HepG2 (cell line): ENCODE measurements around the gene FBF1. TPM values are rescaled to one million over a fixed set of nuclear protein-coding genes. Genes with fewer than 3 reads are reported as not detected.

Experiments used
- NAIF1 ChIP-seq: sonication (generic); formaldehyde crosslinking; IDR thresholded peaks from 2 replicates; pipeline ENCODE4 v1.5.0; 2020; ENCODE audit warnings: mild to moderate bottlenecking, missing genetic modification reagents, borderline replicate concordance
- NFE2L2 ChIP-seq: fragments of 150-350 bp; IDR thresholded peaks from 2 replicates; pipeline ENCODE4 v1.6.1; 2014; ENCODE audit warnings: low read length
- PRDM15 ChIP-seq: sonication (generic); formaldehyde crosslinking; IDR thresholded peaks from 2 replicates; pipeline ENCODE4 v1.4.0; 2020; ENCODE audit warnings: missing genetic modification reagents
- TFDP1 ChIP-seq: IDR thresholded peaks from 2 replicates; pipeline ENCODE4 v1.6.1; 2016; ENCODE audit warnings: missing compliant biosample characterization, missing genetic modification reagents, borderline replicate concordance
- TOPORS ChIP-seq: sonication (generic); formaldehyde crosslinking; IDR thresholded peaks from 2 replicates; pipeline ENCODE4 v1.8.0; 2023; ENCODE audit warnings: mild to moderate bottlenecking, missing genetic modification reagents
- ZKSCAN5 ChIP-seq: sonication (generic); formaldehyde crosslinking; IDR thresholded peaks from 2 replicates; pipeline ENCODE4 v1.5.1; 2020; ENCODE audit warnings: mild to moderate bottlenecking, missing genetic modification reagents
- ZNF746 ChIP-seq: sonication (generic); formaldehyde crosslinking; IDR thresholded peaks from 2 replicates; pipeline ENCODE4 v1.8.0; 2022; ENCODE audit warnings: mild to moderate bottlenecking, missing genetic modification reagents
- polyA plus RNA-seq, 8 experiments: library from polyadenylated mRNA; depleted of rRNA in 3 of 8; stranded (reverse) in 7 of 8; unstranded in 1 of 8; fragments of >200 nt; fragmentation: Illumina TruSeq in 4 of 8; extraction: Trizol in 4 of 8; gene quantifications; 2 replicates each; pipeline versions ENCODE4 v1.2.1 to v1.2.3, GENCODE V29; 2011 to 2016; ENCODE audit warnings: low read depth in 4 of 8, missing spikeins in 1 of 8, mixed read lengths in 1 of 8; ENCODE audit not compliant: insufficient read depth in 1 of 8
- total RNA-seq, 5 experiments: library from RNA; depleted of rRNA; stranded (reverse); fragments of >200 nt; fragmentation: Illumina TruSeq; extraction: Trizol; gene quantifications; 2 replicates each; pipeline ENCODE4 v1.2.3, GENCODE V29; 2016; ENCODE audit warnings: low read depth in 1 of 5
- TF ChIP-seq, protein P1 (sequence below): sonication (generic); formaldehyde crosslinking; IDR thresholded peaks from 2 replicates; pipeline ENCODE4 v1.4.0; 2020; ENCODE audit warnings: missing genetic modification reagents, mild to moderate bottlenecking, borderline replicate concordance
- TF ChIP-seq, protein P2 (sequence below): sonication (generic); formaldehyde crosslinking; IDR thresholded peaks from 2 replicates; pipeline ENCODE4 v1.5.0; 2020; ENCODE audit warnings: mild to moderate bottlenecking, missing genetic modification reagents, borderline replicate concordance

Gene FBF1
- total and polyA plus RNA-seq, 2 of the 13 experiments (the other 11 are each of a cell fraction or from before 2014, with no cell fraction given): 2.4 to 8.1 TPM

- TF ChIP-seq, protein P1, sequence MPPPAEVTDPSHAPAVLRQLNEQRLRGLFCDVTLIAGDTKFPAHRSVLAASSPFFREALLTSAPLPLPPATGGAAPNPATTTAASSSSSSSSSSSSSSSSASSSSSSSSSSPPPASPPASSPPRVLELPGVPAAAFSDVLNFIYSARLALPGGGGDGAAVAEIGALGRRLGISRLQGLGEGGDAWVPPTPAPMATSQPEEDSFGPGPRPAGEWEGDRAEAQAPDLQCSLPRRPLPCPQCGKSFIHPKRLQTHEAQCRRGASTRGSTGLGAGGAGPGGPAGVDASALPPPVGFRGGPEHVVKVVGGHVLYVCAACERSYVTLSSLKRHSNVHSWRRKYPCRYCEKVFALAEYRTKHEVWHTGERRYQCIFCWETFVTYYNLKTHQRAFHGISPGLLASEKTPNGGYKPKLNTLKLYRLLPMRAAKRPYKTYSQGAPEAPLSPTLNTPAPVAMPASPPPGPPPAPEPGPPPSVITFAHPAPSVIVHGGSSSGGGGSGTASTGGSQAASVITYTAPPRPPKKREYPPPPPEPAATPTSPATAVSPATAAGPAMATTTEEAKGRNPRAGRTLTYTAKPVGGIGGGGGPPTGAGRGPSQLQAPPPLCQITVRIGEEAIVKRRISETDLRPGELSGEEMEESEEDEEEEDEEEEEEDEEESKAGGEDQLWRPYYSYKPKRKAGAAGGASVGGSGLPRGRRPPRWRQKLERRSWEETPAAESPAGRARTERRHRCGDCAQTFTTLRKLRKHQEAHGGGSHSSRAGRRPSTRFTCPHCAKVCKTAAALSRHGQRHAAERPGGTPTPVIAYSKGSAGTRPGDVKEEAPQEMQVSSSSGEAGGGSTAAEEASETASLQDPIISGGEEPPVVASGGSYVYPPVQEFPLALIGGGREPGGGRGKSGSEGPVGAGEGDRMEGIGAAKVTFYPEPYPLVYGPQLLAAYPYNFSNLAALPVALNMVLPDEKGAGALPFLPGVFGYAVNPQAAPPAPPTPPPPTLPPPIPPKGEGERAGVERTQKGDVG: no peak; the same call in 1 of the 2 replicates
- TF ChIP-seq, protein P2, sequence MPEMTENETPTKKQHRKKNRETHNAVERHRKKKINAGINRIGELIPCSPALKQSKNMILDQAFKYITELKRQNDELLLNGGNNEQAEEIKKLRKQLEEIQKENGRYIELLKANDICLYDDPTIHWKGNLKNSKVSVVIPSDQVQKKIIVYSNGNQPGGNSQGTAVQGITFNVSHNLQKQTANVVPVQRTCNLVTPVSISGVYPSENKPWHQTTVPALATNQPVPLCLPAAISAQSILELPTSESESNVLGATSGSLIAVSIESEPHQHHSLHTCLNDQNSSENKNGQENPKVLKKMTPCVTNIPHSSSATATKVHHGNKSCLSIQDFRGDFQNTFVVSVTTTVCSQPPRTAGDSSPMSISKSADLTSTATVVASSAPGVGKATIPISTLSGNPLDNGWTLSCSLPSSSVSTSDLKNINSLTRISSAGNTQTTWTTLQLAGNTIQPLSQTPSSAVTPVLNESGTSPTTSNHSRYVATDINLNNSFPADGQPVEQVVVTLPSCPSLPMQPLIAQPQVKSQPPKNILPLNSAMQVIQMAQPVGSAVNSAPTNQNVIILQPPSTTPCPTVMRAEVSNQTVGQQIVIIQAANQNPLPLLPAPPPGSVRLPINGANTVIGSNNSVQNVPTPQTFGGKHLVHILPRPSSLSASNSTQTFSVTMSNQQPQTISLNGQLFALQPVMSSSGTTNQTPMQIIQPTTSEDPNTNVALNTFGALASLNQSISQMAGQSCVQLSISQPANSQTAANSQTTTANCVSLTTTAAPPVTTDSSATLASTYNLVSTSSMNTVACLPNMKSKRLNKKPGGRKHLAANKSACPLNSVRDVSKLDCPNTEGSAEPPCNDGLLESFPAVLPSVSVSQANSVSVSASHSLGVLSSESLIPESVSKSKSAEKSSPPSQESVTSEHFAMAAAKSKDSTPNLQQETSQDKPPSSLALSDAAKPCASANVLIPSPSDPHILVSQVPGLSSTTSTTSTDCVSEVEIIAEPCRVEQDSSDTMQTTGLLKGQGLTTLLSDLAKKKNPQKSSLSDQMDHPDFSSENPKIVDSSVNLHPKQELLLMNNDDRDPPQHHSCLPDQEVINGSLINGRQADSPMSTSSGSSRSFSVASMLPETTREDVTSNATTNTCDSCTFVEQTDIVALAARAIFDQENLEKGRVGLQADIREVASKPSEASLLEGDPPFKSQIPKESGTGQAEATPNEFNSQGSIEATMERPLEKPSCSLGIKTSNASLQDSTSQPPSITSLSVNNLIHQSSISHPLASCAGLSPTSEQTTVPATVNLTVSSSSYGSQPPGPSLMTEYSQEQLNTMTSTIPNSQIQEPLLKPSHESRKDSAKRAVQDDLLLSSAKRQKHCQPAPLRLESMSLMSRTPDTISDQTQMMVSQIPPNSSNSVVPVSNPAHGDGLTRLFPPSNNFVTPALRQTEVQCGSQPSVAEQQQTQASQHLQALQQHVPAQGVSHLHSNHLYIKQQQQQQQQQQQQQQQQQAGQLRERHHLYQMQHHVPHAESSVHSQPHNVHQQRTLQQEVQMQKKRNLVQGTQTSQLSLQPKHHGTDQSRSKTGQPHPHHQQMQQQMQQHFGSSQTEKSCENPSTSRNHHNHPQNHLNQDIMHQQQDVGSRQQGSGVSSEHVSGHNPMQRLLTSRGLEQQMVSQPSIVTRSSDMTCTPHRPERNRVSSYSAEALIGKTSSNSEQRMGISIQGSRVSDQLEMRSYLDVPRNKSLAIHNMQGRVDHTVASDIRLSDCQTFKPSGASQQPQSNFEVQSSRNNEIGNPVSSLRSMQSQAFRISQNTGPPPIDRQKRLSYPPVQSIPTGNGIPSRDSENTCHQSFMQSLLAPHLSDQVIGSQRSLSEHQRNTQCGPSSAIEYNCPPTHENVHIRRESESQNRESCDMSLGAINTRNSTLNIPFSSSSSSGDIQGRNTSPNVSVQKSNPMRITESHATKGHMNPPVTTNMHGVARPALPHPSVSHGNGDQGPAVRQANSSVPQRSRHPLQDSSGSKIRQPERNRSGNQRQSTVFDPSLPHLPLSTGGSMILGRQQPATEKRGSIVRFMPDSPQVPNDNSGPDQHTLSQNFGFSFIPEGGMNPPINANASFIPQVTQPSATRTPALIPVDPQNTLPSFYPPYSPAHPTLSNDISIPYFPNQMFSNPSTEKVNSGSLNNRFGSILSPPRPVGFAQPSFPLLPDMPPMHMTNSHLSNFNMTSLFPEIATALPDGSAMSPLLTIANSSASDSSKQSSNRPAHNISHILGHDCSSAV (CRISPR knock-in tag): no peak
- TF ChIP-seq TFDP1: peak; percentile 54; the same call in 1 of the 2 replicates
- no peak for TF ChIP-seq ZKSCAN5 (CRISPR knock-in tag)
- no peak; the same call in 1 of the 2 replicates for TF ChIP-seq PRDM15
- TF ChIP-seq NFE2L2: no peak
- no peak for TF ChIP-seq NAIF1 (CRISPR knock-in tag)
- TF ChIP-seq ZNF746: no peak; the same call in 1 of the 2 replicates
- peak; percentile 90 for TF ChIP-seq TOPORS (CRISPR knock-in tag)
These were observed 63.1 kb downstream of the FBF1 start (continued) for GRCh38 chr17:75877752-75878173.
